GM18870 (cell line): Measurements from ENCODE around the gene SCN11A.
A peak's percentile ranks its signal among the peaks of the same experiment; 100 is the strongest.

ENCODE experiments used
- ATAC-seq: cut with Tn5 transposase; IDR thresholded peaks from one replicate; pipeline ENCODE4 v1.9.1; 2021; ENCODE audit warnings: moderate library complexity; ENCODE audit not compliant: unreplicated experiment

SCN11A gene

DNA sequence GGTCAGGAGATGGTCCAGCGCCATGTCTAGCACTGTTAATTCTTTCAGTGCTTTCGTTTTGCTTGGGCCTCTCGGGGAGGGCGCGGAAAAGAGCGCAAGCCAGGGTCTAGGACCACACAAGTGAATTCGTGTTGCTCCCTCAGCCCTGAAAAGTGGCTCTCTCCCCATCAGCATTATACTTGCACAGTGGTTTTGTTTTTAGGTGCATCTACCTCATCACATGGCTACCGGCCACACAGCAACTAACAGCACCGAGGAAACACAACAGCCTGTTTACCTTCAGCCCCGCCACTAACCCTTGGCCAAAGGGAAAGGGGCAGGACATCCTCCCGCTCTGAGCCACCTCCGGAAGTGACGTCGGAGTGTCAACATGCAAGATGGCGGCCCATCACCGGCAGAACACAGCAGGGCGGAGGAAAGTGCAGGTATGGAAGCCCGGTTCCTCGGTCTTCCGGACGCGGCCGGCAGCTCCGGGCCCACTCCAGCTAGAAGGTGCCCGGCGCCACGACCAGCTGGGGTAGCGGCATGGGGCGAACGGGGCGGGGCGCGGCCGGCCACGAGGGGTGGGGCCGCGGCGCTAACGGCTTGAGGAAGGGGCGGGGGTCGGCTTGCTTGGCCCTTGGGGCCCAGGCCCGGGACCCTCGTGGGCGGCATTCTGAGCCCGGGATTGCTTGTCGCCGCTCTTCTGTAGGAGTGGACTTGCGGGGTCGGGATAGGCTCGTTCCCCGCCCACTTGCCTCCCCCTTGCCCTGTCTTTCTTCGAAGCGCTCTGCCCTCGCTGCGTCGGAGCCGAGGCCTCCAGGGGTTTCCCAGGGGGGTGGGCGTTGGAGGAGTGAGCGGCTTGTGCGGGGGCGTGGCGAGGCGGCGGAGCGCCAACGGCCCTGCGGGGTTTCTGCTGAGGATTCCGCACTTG lies at the start of gene SCN11A, which contains the start of gene WDR48:
TSS of gene SCN11A (minus strand) at position 296 of the 913 bp plus-strand sequence. CDS start 101,582 bp downstream, outside the sequence.
TSS of gene WDR48 (plus strand) at position 368 of the 913 bp plus-strand sequence. CDS start at position 378, 10 bp downstream.
- ATAC-seq: peak; percentile 96

DNA sequence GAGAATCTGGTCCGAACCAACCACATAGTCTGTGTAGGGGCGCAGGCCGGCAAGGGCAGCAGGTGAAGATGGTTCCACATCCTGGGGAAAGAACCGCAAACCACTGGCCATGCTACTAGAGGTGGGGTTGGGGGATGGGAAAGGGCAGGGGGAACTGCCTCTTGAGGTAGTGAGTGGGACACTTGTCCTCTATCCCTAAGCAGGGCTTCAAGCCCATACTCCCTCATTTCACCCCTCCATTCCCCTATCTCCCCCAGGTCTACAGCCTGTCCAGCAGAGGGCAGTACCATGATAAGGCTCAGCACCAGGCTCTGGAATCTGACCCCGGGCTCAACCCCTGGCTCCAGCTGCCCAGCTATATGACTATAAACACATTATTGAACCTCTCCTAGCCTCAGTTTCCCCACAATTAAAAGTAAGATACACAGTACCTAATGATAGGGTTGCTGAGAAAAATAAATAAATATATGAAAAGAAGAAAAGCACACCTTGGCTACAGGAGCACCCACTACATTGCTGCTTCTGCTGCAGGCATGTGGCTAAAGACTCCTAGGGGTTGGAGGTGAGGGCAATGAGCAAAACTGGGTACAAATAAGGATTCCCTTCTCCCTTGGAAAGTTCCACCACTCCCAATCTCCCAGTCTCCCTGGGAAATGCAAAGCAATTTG lies 49.4 kb upstream of the SCN11A start:
- no peak for ATAC-seq

DNA sequence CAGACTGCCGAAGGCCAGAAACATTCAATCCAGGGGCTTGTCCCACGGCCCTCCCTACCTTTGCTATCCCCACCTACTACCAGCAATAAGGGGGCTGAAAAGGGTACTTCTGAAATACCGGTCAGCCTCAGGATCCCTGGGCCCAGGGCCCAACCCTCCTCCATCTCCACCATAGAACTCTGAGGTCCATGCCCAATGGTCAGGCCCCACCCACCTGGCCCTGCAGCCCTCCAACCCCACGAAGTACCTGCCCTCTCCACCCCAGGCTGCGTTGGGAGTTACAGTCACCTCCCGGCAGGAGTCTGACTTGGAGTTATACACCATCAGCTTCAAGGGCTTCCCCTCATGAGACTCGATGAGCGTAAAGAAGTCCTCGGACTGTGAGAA lies 48.7 kb upstream of the SCN11A start:
- no peak for ATAC-seq

DNA sequence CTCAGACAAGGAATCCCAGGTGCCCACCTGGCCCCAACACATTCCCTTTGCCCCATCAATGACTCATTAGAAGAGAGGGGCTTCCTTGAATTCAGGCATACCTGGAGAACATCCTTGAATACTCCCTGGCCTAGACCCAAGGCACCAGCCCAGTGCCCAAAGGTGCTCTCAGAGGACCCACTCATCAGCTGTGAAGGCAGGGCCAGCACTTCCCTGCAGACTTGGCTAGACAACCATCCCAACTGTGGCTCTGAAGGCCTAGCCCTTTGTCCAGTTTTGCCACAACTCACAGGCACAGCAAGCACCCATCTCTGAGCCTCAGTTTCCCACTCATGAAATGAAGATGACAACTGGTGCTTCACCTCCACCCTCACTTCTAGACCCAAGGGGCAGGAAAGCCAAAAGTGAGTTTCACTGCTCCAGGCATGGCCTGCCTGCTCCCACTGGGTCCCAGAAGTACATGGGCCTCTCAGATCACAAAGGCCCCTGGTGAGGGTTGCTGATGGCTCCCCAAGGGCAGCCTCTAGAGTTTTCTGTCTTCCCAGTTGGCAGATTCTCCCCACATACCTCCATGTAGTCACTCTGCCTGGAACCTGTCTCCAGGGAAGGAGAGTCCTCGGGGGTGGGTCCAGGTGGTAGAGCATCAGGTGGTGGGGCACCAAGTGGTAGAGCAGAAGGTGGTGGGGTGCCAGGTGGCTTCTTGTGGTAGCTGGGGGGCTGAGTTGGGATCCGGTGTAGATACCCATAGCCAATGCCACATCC lies 48.2 kb upstream of the SCN11A start:
- no peak for ATAC-seq

DNA sequence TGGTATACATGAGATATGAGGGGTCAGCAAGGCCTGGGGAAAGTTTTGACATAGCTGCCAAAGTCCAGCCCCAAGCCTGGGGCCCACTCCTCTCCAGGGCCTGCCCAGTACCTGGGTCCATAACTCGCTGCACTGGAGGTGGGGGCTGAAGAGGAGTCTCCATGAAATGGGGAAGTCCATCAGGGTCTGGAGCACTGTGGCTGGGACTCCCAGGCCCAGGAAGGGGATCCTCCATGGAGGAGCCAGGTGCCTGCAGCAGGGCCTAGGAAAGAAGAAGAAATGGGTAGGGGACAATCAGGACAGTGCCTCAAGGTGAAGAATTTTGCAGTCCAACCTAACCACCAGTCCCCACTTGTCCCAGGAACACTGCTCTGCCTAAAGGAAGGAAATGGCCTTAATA lies 47.5 kb upstream of the SCN11A start:
- ATAC-seq: no peak

DNA sequence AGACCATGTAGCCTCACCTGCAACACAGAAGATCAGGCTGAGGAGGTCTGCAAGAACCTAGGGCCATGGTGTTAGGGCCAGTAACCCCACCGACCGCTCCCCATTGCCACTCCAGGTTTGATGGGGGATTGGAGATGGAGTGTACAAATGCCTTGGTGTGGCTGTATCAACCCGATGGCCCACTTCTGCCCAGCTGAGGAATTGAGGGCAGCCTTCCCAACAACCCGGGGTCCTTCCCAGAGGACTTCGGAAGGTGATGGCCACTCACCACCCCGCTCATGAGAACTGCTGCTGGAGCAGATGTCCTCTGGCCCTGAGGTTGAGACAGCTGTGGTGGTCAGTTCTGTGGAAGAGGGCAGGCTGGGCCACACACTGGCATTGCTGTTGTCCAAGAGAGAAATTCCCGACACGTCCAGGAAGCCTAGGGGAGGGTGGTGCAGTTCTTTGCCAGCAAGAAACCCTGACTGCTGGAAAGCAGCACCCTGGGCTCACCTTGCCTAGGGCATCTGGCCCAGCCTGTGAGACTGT lies 46.8 kb upstream of the SCN11A start:
- ATAC-seq: no peak

DNA sequence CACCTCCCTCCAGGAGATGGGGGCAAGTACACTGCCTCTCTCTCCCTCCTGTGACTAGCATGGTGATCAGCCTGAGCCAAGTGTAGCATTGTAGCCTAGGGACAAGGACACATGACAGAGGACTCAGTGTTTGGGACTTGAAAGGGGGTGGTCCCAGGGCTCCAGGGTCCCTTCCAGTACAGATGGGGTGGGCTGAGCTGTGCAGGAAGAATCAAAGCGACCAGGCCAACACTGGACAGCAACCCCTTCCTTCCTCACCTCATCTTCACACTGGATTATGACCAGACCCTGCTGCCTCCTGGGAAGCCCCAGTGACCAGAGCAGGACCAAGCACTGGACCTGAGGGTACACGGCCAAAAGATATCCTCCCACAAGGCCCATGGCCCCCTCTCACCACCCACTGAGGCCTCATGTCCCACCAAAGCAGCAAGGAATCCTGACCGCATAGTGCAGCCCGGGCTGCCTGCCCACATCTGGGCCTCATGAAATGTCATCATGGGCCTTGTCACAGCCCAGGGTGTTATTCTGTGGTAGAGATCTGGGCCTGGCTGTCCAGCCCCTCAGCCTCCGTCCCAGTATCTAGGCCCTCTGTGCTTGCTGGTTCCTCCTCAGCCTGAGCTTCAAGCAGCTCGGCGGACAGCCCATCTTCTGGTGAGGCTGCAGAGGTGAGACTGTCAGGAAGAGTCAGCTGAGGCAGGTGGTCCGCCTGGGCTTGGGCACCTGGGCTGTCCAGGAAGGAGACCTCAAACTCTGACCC lies 46.1 kb upstream of the SCN11A start:
- ATAC-seq: no peak

DNA sequence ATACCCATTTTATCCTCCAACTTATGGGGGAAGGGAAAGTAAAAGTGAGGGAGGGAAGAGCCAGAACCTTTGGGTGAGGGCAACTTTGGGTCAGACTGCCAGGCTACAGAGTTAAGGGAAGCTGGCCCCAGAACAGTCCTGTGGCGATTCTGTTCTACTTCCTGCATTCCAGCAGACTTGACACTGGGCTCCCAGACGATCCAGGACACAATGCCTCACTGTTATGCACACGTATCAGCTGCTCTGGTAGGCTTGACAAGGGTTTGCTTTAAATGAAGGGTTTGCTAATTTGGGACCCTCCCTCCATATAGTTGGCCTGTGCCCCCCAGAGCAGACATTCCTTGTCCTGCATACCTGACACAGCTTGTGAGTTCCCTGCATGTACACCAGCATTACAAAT lies 45.0 kb upstream of the SCN11A start:
- ATAC-seq: no peak

DNA sequence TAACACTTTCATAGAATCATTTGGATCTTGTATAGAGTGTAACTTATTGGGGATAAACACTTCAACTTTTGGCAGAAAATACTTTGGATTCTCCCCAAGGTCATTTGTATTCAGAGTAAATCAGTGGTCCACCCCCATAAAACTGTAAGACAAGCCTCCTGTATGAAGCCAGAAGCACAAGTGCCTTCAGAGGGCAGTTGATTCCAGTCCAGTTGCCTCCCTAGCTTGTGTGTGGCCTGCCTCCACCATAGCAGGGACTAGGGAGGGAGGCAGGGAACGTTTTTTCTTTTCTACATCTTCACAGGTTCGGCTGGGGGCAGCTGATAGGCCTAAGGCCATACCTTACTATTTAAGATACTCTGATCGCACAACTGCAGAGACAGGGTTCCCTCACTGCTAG lies 44.0 kb upstream of the SCN11A start:
- no peak for ATAC-seq

DNA sequence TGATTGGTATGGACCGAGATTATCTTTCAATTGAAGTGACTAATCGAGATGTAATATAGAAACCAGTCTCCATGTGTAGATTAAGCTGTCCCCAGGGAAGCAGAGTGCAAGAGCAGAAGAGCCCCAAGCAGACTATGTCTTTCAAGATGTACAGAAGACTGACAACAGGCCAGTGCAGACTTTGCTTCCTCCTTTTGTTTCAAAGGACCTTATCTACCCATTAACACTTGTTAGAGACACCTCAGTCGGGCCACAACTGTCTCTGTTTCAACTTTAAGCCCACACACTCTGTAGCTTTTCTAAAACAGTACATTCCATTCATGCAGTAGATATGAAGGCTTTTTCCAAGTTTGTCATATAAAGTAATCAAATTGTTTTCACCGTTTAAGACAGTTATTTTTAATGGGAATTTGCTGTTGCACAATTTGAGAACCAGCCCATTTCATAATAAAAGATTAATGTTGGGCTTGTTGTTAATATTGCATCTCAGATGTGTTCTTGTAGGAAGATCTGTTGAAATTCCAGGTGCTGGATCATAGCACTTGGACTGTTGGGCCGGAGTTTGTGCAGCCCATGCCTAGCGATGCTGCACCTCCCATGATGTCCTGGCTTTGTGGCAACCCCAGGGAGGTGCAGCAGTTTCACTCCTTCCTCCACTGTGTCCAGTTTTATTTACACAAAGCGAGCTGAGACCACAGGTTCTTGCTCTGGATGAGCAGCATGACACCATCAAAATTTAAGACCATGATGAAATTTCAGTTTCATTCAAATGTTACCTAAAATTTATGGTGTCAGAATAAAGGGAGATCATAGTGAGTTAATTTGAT lies 43.3 kb upstream of the SCN11A start:
- no peak for ATAC-seq

DNA sequence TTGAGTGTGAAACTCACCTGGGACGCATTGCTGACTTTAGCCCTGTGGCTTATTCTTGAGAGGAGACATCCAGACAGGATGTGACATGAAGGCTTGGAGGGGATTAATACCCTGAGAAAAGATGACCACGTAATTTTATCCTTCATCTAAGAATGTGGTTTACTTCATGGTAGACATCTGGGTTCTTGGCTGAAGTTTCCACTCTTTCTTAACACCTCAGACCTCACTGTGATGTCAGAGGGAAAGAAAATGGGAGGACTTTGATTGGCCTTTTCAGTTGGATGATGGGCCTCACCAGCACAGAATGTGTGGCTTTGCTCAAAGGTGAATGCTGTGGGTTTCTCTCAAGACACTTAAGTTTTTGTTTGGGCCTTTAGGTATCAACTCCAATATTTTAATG lies 39.2 kb upstream of the SCN11A start:
- no peak for ATAC-seq

DNA sequence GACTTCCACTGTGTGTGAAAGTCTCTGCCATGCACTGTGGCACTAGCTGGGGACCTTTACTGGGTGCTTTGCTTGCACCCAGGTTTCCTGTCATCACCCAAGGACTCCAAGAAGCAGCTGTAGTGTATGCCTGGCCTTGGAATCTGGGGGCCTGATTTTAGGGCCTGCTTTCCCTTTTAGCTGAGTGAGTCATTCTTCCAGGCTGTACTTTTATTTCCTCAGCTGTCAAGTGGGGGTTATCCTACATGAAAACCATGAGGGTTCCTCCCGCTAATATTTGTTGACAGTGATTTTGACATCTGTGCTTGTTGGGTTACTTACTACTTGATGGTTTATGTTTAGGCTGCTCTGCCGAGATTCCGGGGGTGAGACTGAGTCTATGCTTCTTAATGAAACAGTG lies 37.1 kb upstream of the SCN11A start:
- ATAC-seq: no peak

DNA sequence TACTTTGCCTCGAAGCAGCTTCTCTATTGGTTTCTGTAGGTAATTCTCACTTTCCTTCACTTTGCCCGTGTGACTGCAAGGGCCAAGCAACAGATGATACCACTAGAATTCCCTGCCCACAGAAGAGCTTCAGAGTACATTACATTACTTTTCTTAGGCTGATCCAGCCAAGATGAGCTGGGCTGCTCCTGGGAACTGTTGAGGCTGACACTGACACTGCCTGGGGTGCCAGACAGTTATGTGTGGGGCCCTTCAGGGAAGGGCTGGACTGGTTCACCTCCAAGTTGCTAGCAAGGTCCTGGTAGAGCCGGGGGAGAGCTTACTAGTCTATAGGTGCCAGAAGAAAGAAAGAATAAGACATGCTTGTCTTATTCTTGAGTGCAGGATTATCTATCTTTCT lies 36.7 kb upstream of the SCN11A start:
- ATAC-seq: no peak

DNA sequence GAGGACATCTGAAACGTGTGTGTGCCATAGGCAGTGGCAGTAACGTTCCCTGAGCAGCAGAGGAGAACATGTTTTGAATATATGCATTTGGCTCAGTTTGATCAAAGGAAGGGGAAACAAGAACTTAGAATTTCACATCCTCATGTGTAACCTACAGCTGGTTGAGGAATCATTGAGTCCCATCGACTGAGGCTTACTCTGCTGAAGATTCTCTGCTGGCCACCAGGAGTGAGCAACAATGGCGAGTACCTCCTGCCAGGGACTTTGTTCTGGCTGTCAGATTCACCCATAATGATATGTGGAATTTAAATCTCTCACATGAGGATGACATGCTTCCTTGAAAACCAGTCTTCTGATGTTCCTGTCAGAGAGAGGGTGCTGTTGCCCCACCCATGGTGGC lies 34.4 kb upstream of the SCN11A start:
- ATAC-seq: no peak

DNA sequence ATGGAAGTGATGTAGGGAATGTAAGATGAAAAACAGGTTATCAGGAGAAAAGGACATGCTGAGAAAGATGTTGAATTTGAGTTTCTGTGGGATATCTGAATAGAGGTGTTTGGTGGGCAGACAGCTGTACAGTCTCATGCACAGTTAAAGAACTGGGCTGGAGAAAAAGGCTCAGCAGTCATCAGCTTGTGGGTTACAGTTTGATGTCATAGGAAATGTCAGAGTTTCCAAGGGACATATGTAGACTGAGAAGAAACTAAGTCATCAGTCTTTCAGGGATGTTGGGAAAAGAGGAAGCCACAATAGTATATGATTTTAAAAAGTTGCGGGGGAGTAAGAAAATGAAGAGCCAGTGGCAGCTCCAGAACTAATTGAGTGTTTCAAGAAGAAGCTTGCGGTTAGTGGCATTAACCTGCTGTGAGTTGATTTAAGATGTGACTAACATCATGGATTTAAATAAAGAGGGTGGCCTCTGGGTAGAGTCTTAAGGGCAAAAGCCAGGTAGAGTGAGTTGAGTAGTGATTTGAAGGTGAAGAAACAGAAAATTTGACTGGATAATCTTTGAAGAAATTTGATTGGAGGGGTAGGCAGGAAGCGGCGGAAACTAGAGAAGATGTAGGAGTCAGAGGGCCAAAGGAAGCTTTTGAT lies 31.0 kb upstream of the SCN11A start:
- no peak for ATAC-seq

DNA sequence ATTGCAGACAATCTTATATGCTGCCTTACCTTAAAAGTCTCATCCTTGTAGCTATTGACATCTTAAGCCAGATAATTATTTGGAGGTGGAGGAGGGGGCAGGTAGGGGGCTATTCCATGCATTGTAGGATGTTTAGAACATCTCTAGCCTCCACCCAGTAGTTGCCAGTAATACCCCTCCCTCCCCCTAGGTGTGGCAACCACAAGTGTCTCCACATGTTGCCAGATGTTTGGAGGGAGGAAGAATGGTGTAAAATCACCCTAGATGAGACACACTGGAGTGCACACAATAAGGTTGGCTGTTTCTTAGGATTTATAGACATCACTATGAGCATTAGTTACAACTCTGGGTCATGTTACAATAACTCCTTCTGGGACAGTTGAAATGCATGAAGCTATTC lies 28.3 kb upstream of the SCN11A start:
- no peak for ATAC-seq

DNA sequence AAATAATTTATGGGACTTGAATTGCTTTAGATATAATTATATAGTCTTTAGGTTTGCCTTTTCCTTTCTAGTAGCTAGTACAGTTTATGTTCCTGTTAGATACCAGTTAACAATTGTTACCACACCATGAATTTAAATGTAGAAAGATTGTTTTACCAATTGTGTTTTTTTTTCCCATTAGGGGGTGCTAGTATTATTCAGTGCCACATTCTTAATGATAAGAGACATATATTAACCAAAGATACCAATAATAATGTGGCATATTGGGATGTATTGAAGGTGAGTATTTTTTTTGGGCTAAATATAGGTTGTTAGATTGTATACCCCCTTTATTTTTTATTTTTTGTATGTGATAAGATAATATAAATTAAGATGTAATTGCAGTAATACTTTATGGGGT lies 27.8 kb upstream of the SCN11A start:
- no peak for ATAC-seq

DNA sequence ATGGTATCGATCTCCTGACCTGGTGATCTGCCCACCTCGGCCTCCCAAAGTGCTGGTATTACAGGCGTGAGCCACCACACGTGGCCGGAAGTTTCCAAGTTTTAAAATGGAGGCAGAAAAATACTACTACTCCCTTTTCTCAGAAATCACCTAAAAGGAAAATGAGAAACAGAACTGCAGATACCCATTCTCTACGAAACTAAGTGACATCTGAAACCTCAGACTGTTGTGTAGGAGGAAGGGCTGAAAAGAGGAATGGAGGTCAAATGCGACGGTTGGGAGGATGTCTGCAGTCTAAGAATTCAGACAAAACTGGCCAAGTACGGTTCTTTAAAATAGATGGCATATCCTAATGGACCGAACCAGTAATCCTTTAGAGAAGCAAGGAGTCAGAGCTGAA lies 24.2 kb upstream of the SCN11A start:
- no peak for ATAC-seq

DNA sequence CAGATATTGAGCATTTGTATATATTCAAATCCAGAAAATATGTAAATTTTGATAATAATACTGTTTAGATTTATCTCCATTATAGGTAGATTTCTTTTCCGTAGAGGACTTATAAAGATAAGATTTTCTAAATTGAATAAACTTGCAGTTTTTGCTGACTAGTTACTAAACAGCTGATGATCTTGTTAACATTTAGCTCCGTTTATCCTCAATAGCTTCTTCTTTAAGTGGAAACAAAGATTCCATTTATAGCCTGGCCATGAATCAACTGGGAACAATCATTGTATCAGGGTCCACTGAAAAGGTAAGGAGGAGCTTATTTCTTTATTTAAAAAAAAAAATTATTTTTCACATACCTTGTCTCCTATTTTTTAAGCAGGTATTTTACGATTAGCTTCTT lies 16.8 kb upstream of the SCN11A start:
- no peak for ATAC-seq
